ENCODE results near the gene NFU1. TPM values are rescaled to one million over a fixed set of nuclear protein-coding genes. Genes with fewer than 3 reads are reported as not detected.

Gene NFU1
- total RNA-seq, 4 donors from 2014 or later: 6.7 to 84.8 (median 45.0) TPM

Other genes with a start within 250 kb of the NFU1 start
- 100 to 1,000 TPM in 1 of 4 donors, 10 to 100 TPM in 3; 28.4 to 108 (median 46.9) TPM for gene GFPT1, start 50.2 kb downstream of the NFU1 start, total RNA-seq
- gene AAK1, start 206.3 kb upstream of the NFU1 start, total RNA-seq: 100 to 1,000 TPM in 1 of 4 donors, 10 to 100 TPM in 3; 34.8 to 109 (median 70.2) TPM